ENCODE results near the gene NR2C2AP.

GRCh38 chr19:19214159-19214490 is 10.9 kb upstream of the NR2C2AP start:
- TF ChIP-seq EZH2phosphoT487 (conservative IDR thresholded peaks at IDR 0.05; ENCODE audit: low read length) (no peak), CTCF (IDR thresholded peaks at IDR 0.05; ENCODE audit: insufficient read depth, low read length, poor library complexity, severe bottlenecking) (no peak)

Measured in SU-DHL-6 (cell line).